HEK293 (cell line): Measurements from ENCODE around the gene TBC1D14.

Source experiments
- CTCF ChIA-PET: fragments of 350-600 bp; formaldehyde crosslinking; extraction: SDS; loops from one replicate; lab custom pipeline; 2021; ENCODE audit warnings: antibody characterized with exemption; lab: Yijun Ruan, JAX
- POLR2A ChIA-PET: fragments of 300-600 bp; formaldehyde crosslinking; extraction: SDS; loops from one replicate; lab custom pipeline; 2020; ENCODE audit warnings: antibody characterized with exemption, inconsistent platforms; lab: Yijun Ruan, JAX
- H3K27ac ChIP-seq: fragments of 200-500 bp; sonication (Bioruptor generic); 2 replicates; pipeline ENCODE4 v1.5.1; 2014; ENCODE audit warnings: low read depth, low read length, control low read depth, inconsistent platforms; ENCODE audit errors: extremely low read depth
- H3K36me3 ChIP-seq, 2 experiments: fragments of 200-500 bp in 1 of 2; sonication (Bioruptor generic) in 1 of 2; 1 replicate in 1 of 2; 2 replicates in 1 of 2; pipeline ENCODE4 v1.5.1; 2014 to 2017; ENCODE audit warnings: inconsistent platforms in 2 of 2, low read length in 2 of 2; ENCODE audit not compliant: control insufficient read depth in 2 of 2, insufficient read depth in 1 of 2
- H3K4me1 ChIP-seq: fragments of 200-500 bp; sonication (Bioruptor generic); 2 replicates; pipeline ENCODE4 v1.5.1; 2014; ENCODE audit warnings: mild to moderate bottlenecking, low read length, inconsistent platforms; ENCODE audit not compliant: control insufficient read depth, insufficient read depth
- H3K4me3 ChIP-seq: 2 replicates; pipeline ENCODE4 v1.5.1; 2011; ENCODE audit warnings: low read depth, mild to moderate bottlenecking, control low read depth, low read length, moderate library complexity
- H3K9me3 ChIP-seq: fragments of 200-500 bp; sonication (Bioruptor generic); 2 replicates; pipeline ENCODE4 v1.5.1; 2014; ENCODE audit warnings: low read depth, low read length, inconsistent platforms; ENCODE audit not compliant: control insufficient read depth, insufficient read depth
- ATF2 ChIP-seq: fragments of 450-650 bp; formaldehyde crosslinking; IDR thresholded peaks from 2 replicates; pipeline ENCODE4 v1.5.1; 2016; ENCODE audit warnings: missing biosample characterization, missing genetic modification characterization, low read depth
- BCL11A ChIP-seq: fragments of 450-650 bp; formaldehyde crosslinking; IDR thresholded peaks from 2 replicates; pipeline ENCODE4 v1.5.1; 2016; ENCODE audit warnings: low read depth, missing biosample characterization, missing genetic modification characterization
- ELK4 ChIP-seq: IDR thresholded peaks from 2 replicates; pipeline ENCODE4 v1.6.1; 2011; ENCODE audit warnings: mild to moderate bottlenecking, low read depth, low read length, borderline replicate concordance
- FEZF1 ChIP-seq: fragments of 450-650 bp; formaldehyde crosslinking; IDR thresholded peaks from 2 replicates; pipeline ENCODE4 v1.5.1; 2016; ENCODE audit warnings: missing biosample characterization, missing genetic modification characterization
- GLI4 ChIP-seq: fragments of 450-650 bp; formaldehyde crosslinking; IDR thresholded peaks from 2 replicates; pipeline ENCODE4 v1.5.1; 2016; ENCODE audit warnings: missing biosample characterization, missing genetic modification characterization
- PRDM4 ChIP-seq: fragments of 450-650 bp; formaldehyde crosslinking; IDR thresholded peaks from 2 replicates; pipeline ENCODE4 v1.5.1; 2017; ENCODE audit warnings: missing biosample characterization, missing genetic modification characterization
- REPIN1 ChIP-seq: fragments of 450-650 bp; formaldehyde crosslinking; IDR thresholded peaks from 2 replicates; pipeline ENCODE4 v1.5.1; 2017; ENCODE audit warnings: missing biosample characterization, missing genetic modification characterization, low read depth
- ZBTB17 ChIP-seq: fragments of 450-650 bp; formaldehyde crosslinking; IDR thresholded peaks from 2 replicates; pipeline ENCODE4 v1.5.1; 2016; ENCODE audit warnings: missing biosample characterization, missing genetic modification characterization
- ZBTB26 ChIP-seq: fragments of 450-650 bp; formaldehyde crosslinking; optimal IDR thresholded peaks from 2 replicates; pipeline ENCODE3; 2016; ENCODE audit warnings: missing biosample characterization, mild to moderate bottlenecking, missing genetic modification characterization
- ZFHX2 ChIP-seq: fragments of 450-650 bp; formaldehyde crosslinking; conservative IDR thresholded peaks from 2 replicates; pipeline ENCODE4 v1.5.1; 2016; ENCODE audit warnings: missing biosample characterization, missing genetic modification characterization
- ZFP69B ChIP-seq: fragments of 450-650 bp; formaldehyde crosslinking; IDR thresholded peaks from 2 replicates; pipeline ENCODE4 v1.5.1; 2016; ENCODE audit warnings: missing biosample characterization, missing genetic modification characterization
- ZNF10 ChIP-seq: fragments of 450-650 bp; formaldehyde crosslinking; IDR thresholded peaks from 2 replicates; pipeline ENCODE4 v1.5.1; 2017; ENCODE audit warnings: missing biosample characterization, missing genetic modification characterization
- ZNF133 ChIP-seq: fragments of 450-650 bp; formaldehyde crosslinking; IDR thresholded peaks from 2 replicates; pipeline ENCODE4 v1.5.1; 2016; ENCODE audit warnings: missing biosample characterization, missing genetic modification characterization
- ZNF174 ChIP-seq: fragments of 450-650 bp; formaldehyde crosslinking; IDR thresholded peaks from 2 replicates; pipeline ENCODE4 v1.5.0; 2017; ENCODE audit warnings: missing biosample characterization, mild to moderate bottlenecking, missing genetic modification characterization
- ZNF23 ChIP-seq: fragments of 450-650 bp; formaldehyde crosslinking; IDR thresholded peaks from 2 replicates; pipeline ENCODE4 v1.5.1; 2016; ENCODE audit warnings: missing biosample characterization, missing genetic modification characterization, borderline replicate concordance
- ZNF292 ChIP-seq: fragments of 450-650 bp; formaldehyde crosslinking; IDR thresholded peaks from 2 replicates; pipeline ENCODE4 v1.5.1; 2016; ENCODE audit warnings: low read depth, missing biosample characterization, missing genetic modification characterization, borderline replicate concordance
- ZNF335 ChIP-seq: fragments of 450-650 bp; formaldehyde crosslinking; conservative IDR thresholded peaks from 2 replicates; pipeline ENCODE4 v1.5.1; 2016; ENCODE audit warnings: missing biosample characterization, missing genetic modification characterization
- ZNF341 ChIP-seq: fragments of 450-650 bp; formaldehyde crosslinking; IDR thresholded peaks from 2 replicates; pipeline ENCODE4; 2016; ENCODE audit warnings: low read depth, missing biosample characterization, missing genetic modification characterization
- ZNF473 ChIP-seq: fragments of 450-650 bp; formaldehyde crosslinking; IDR thresholded peaks from 2 replicates; pipeline ENCODE4 v1.5.1; 2017; ENCODE audit warnings: missing biosample characterization, missing genetic modification characterization
- ZNF501 ChIP-seq: fragments of 450-650 bp; formaldehyde crosslinking; IDR thresholded peaks from 2 replicates; pipeline ENCODE4 v1.5.1; 2016; ENCODE audit warnings: missing biosample characterization, missing genetic modification characterization
- ZNF530 ChIP-seq: fragments of 450-650 bp; formaldehyde crosslinking; IDR thresholded peaks from 2 replicates; pipeline ENCODE4 v1.5.1; 2016; ENCODE audit warnings: low read depth, missing biosample characterization, missing genetic modification characterization
- ZNF561 ChIP-seq: fragments of 450-650 bp; IDR thresholded peaks from 2 replicates; pipeline ENCODE4 v1.5.1; 2018; ENCODE audit warnings: missing biosample characterization, missing genetic modification characterization, borderline replicate concordance
- ZNF600 ChIP-seq: fragments of 450-650 bp; formaldehyde crosslinking; IDR thresholded peaks from 2 replicates; pipeline ENCODE4 v1.5.1; 2016; ENCODE audit warnings: missing biosample characterization, missing genetic modification characterization
- ZNF654 ChIP-seq: fragments of 450-650 bp; formaldehyde crosslinking; IDR thresholded peaks from 2 replicates; pipeline ENCODE4 v1.5.1; 2016; ENCODE audit warnings: low read depth, missing biosample characterization, missing genetic modification characterization
- ZNF670 ChIP-seq: fragments of 450-650 bp; formaldehyde crosslinking; IDR thresholded peaks from 2 replicates; pipeline ENCODE4 v1.5.1; 2016; ENCODE audit warnings: missing biosample characterization, missing genetic modification characterization, low read depth
- ZNF791 ChIP-seq: fragments of 450-650 bp; formaldehyde crosslinking; IDR thresholded peaks from 2 replicates; pipeline ENCODE4 v1.5.1; 2016; ENCODE audit warnings: missing biosample characterization, missing genetic modification characterization
- ZNF837 ChIP-seq: fragments of 450-650 bp; formaldehyde crosslinking; IDR thresholded peaks from 2 replicates; pipeline ENCODE4 v1.5.1; 2016; ENCODE audit warnings: missing biosample characterization, missing genetic modification characterization

TBC1D14 gene

GRCh38 chr4:6984612-6985425, 75.2 kb downstream of the TBC1D14 start:
- no peak overlapping the region for H3K4me3 ChIP-seq
- peaks cover 8% of the 10 kb centered on the region for H3K4me1 ChIP-seq
- H3K27ac ChIP-seq: no peak overlapping the region
- ChIA-PET CTCF (interaction anchor here (0.9 to 2.6 kb wide), 3 partner anchors 11 to 68 kb away, joined by 3 to 18 read pairs (median 3); no protein-coding TSS in a partner anchor), POLR2A (no interaction called here)
- H3K36me3 ChIP-seq: peaks cover 0 to 3% of the 10 kb centered on the region in 2 experiments; a peak in 1 of 3 replicates
- TF ChIP-seq ZBTB17 (peak; percentile 45), ZBTB26 (tag by site-specific recombination) (no peak), PRDM4 (tag by site-specific recombination) (peak; percentile 58; the same call in 1 of the 2 replicates), FEZF1 (tag by site-specific recombination) (no peak), ZNF335 (tag by site-specific recombination) (peak; percentile 40; the same call in 1 of the 2 replicates), ATF2 (tag by site-specific recombination) (peak; percentile 18; the same call in 1 of the 2 replicates), ZNF600 (peak; percentile 56; the same call in 1 of the 2 replicates)
- TF ChIP-seq, all 188 proteins: peak for 5
- no peaks in the 10 kb centered on the region for H3K9me3 ChIP-seq

GRCh38 chr4:6986072-6986780, 76.6 kb downstream of the TBC1D14 start:
- H3K36me3 ChIP-seq: peaks cover 0 to 11% of the 10 kb centered on the region in 2 experiments; a peak in 1 of 3 replicates
- H3K27ac ChIP-seq: peak overlapping the region; percentile 65
- H3K4me1 ChIP-seq: peaks cover 8% of the 10 kb centered on the region
- H3K4me3 ChIP-seq: peak overlapping the region; percentile 63
- ChIA-PET CTCF (interaction anchor here (0.6 to 2.0 kb wide), 4 partner anchors 12 to 80 kb away, joined by 3 to 8 read pairs (median 3); partner anchors contain the start of gene TBC1D14), POLR2A (interaction anchor here (0.6 to 2.3 kb wide), 7 partner anchors 12 to 206 kb away, joined by 3 to 10 read pairs (median 4); partner anchors contain the start of genes GRPEL1, TADA2B and TBC1D14)
- no peaks in the 10 kb centered on the region for H3K9me3 ChIP-seq
- TF ChIP-seq ZNF654 (tag by site-specific recombination) (no peak), GLI4 (no peak), REPIN1 (tag by site-specific recombination) (no peak), ZFHX2 (tag by site-specific recombination) (no peak), ZNF133 (tag by site-specific recombination) (no peak), ZNF530 (no peak), BCL11A (tag by site-specific recombination) (no peak), ZNF837 (no peak), ZNF23 (tag by site-specific recombination) (no peak), ZFP69B (tag by site-specific recombination) (0 out of 2 replicates have a peak, but pooled peaks have one; percentile 20), ZNF473 (no peak), ZNF561 (tag by site-specific recombination) (peak; percentile 71; the same call in 1 of the 2 replicates), ZNF670 (tag by site-specific recombination) (no peak), ELK4 (no peak), ZNF791 (no peak), ZNF174 (tag by site-specific recombination) (no peak), ZNF341 (tag by site-specific recombination) (peak; percentile 54; the same call in 1 of the 2 replicates), ZNF501 (tag by site-specific recombination) (peak; percentile 35; the same call in 1 of the 2 replicates), ZNF292 (tag by site-specific recombination) (no peak), ZNF10 (tag by site-specific recombination) (no peak)
